HG03066 (cell line): ENCODE measurements around the gene AHCYL1.
"Not testable (repeated sequence)": the region's sequence is repeated elsewhere in the genome, so short reads cannot be mapped to it uniquely, and the experiment has no call there.

Experiments used
- ATAC-seq: cut with Tn5 transposase; IDR thresholded peaks from one replicate; pipeline ENCODE4 v1.9.1; 2021; ENCODE audit warnings: low read depth; ENCODE audit not compliant: unreplicated experiment

The AHCYL1 gene

DNA sequence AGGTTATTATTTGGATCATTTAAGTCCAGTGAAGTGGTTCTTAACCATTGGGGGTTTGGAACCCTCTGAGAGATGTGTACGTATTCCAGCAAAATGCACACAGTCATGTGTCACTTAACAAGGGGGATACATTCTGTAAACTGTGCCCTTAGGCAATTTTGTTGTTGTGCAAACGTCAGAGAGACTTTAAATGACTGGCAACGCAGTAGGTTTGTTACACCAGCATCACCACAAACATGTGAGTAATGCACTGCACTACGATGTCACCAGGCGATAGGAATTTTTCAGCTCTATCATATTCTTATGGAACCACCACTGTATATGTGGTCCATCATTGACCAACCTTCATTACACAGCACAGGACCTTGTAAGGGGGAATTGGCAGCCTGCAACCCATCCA is 11.9 kb downstream of the AHCYL1 start:
- ATAC-seq: no peak

DNA sequence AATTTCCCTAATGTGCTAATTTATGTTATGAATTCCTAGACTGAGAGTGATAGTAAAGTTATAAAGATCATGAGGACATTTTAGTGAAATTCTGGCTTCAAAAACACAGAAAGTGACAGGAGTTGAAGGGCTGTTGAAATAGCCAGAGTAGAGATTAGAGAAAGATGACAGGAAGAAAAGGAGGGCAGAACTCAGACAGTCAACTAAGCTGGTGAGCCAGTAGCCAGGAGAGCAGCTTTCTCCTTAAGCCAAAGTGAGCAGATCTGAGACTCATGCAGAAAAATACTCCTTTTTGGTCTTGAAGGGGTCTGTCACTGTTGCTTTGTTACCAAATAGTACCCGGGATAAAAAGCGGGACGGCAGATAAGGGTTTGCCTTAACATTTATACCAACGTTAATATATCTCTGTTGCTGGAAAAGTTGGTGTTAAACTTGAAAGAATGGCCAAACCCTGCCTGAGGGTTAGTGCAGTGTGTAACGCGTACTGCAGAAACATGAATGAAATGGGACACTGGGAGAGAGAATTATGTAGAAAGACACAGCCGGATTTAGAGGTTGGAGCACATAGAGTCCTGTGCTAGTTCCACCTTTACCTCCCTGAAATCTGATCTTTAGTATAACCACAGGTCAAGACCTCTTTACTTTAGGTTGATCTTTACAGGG is 12.8 kb downstream of the AHCYL1 start:
- no peak for ATAC-seq

DNA sequence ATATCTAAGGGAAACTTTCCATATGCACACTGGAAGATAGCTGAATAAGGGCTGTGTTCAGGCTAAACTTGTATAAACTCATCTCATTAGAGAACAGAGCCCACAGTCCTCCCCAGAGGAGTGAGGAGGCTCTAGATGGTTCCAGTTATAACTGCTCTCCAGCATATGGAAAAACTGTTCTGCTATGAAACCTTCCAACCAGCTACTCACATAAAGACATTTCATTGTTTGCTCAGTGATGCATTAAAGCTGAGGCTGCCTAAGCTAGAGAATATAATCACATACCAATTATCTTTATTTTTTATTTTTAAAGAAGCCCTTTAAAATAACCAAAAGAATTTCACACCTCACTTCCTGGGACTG is 13.3 kb downstream of the AHCYL1 start:
- no peak for ATAC-seq

DNA sequence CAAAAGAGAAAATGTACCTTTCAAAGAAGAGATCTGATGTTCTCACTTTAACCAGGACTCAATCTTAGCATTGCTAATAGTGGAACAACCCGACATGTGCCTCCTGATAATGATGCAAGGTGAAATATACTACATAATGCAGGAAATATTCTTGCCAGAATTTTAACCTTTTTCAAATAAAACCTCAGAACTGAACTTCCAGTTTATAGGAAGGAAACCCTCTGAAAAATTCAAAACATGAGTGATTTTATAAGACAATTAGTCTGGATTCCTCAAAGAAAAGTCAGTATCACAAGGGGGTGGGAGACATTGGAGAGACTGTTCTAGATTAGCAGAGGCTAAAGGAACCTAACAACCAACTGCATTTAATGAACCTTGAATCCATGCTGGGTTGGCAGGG is 18.1 kb downstream of the AHCYL1 start:
- no peak for ATAC-seq

DNA sequence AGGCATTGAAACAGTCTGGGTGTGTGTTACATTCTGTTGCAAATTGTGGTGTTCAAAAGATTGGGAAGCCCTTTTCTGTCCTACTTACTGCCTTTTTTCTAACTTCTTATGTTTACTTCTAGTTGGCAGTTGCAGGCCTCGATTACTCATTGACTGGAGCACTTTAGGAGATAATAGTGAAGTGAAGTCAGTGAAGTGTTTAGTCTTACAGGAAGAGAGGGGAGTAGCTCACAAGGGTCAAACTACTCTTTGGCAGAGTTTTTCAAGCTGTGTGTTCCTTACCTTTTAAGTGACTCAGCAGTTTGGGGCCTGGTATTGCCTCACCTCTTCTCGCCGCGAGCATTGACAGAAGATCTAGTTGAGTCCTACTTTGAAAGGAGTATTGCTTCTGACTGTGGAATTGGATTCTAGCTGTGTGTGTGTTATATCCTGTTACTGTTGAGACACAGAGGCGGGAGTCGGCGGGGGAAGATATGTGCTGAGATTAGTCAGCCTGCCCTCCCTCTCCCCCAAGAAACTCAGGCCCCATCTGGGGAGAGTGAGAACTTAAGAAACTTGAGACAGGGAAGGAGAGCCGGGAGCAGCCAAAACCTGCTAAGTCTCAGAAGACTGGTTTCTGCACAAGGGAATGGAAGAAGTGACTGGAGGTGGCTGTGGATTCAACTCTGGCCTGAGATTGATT is 19.3 kb downstream of the AHCYL1 start:
- ATAC-seq: no peak

DNA sequence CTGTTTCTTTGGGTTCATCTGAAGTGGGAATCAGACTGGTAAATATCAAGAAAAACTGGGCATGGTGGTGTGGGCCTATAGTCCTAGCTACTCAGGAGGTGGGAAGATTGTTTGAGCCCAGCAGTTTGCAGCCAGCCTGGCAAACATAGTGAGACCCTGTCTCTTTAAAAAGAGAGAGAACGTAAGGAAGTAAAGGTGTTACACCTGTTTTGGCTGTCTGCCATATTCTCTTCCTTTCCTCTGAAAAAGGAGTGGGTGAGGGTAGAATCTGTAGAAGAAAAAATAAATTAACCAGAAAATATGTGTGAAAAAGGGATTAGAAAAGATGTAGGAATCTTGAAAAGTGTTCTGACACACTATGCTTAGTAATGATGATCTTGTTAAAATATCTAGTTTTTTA is 20.0 kb downstream of the AHCYL1 start:
- ATAC-seq: no peak

DNA sequence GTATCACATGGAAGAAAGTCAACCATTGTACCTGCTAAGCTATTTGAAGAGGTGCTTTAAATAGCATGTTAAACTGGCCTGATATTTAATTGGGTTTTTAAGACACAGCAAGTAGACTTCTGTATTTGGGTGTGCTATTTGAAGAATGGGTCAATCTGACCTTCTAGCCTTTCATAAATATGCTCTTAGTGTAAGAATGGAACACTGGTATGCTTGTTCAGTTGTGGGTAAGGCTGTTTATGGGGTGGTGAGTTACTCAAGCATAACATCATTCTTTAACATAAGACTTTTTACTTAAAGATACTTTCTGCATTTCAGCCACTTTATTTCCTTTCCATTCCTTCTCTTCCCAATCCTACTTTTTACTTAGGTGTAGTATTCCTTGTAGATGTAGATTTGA is 21.4 kb downstream of the AHCYL1 start:
- ATAC-seq: no peak

DNA sequence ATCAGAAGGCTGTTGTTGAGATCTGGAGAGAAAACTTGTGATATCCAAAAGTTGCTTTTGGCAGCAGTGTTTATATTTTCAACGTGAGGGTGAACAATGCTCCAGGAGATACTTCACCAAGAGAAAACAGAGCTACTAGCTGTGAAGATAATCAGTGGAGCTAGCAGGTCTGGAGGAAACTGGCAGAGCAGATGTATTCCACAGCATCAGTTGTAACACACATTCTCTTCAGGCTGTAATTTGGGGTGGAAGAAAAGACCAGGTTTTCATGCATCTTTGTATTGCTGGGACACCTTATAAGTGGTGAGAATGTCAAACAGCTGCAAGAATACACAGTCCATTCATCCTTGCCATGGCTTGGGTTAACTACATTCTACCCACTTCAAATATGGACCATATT is 22.0 kb downstream of the AHCYL1 start:
- no peak for ATAC-seq

DNA sequence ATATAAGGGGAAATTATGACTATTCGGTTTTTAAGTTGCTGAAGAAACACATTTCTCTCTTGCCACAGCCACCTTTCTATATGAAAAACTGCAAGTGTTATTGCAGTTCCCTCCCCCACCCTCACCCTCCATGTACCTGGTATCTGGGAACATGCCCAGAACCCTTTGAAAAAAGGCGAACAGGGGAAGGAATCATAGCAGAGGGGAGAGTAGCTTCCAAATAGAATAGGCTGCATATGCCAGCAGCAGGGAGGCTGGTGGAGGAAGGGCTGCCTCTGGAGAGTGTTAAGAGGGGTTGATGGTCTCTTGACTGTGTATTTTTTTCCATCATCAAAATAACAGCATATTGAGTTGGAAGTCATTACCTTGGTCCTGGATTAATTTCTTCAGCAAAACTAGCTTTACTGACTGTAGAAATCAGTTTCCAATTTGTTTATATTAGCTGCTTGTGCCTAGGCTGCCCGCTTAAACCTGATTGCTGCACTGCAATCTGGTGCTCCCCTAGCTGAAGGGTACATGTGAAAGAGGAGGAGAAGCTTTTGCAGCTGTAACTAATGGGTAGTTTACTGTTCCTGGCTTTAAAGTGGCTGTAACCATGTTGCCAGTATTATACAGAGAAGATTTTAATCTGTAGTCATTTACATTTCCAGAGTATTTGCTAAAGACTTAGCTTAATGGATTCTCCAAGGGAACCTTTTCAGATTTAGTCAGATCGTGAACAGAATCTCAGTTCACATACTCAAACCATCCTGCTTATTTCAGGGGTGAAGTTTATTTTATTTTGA is 22.7 kb downstream of the AHCYL1 start:
- no peak for ATAC-seq

DNA sequence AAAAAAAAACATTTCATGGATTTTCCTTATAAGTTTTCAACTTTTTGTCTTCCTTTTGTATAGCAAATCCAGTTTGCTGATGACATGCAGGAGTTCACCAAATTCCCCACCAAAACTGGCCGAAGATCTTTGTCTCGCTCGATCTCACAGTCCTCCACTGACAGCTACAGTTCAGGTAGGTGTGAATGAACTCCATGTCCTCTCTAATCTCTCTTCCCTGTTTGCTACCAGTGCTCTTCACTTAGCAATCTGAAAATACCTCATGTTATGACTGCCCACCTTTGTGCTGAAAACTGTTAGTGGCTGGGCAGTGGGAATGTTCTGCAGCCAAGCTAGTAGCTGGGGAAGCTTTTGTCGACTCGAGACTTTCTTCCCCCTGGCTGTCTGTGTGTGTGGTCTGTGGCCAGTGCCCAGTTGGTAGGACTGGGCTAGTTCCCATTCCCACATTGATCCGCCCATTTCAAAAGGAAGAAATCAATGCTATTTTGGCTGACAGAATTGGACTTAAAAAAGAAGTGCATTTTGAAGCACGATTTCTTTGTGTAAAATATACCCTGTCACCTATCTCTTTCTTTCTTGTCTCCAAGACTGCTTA is 24.5 kb downstream of the AHCYL1 start:
- ATAC-seq: no peak

DNA sequence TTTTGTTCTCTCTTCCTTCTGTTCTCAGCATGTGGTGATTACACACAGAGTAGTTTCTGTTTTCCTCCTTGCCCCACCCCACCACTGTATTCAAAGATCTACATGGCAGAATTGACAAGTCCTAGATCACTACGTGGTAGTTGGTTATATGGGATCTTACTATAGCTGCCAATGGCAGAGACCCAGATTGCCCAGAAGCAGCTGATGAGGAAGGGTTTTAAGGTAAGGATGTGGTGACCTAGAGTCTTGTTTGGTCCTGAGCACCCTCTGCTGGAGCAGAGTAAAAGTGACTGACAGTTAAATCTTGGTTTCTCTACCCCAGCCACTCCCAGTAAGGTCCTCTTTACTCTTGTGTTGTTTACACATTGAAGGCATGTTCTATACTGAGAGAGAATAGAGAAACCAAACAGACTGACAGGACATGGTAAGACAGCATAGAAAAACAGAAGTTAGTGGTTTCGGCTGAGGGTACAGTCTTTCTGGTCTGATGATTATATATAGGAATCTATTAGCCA is 27.0 kb downstream of the AHCYL1 start:
- ATAC-seq: peak; percentile 97

DNA sequence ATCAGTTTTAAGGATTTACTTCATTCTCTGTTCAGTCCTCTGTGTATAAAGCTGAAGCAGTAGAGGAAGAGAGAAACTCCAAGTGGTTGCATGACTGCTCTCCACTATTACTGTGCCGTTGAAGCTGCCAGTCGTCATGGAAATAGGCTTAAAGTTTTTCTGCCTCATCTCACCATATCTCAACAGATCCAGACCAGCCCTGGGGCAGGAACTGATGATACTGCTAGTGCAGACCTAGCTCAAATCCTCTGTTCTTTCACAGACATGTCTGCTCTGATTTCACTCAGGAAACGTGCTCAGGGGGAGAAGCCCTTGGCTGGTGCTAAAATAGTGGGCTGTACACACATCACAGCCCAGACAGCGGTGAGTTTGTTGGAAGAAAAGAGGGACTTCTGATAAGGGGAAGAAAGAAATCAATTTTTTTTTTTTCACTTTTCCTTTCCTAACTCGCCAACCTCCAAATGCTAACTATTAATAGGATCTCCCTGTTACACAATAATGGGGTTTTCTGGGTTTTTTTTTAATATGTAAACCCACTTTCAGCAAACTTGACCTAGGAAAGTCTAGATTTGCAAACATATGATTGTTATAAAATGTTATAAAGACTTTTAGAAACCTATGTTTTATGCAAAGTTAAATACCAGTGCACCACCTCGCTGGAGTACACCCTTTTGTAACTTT is 27.7 kb downstream of the AHCYL1 start:
- ATAC-seq: peak; percentile 56

DNA sequence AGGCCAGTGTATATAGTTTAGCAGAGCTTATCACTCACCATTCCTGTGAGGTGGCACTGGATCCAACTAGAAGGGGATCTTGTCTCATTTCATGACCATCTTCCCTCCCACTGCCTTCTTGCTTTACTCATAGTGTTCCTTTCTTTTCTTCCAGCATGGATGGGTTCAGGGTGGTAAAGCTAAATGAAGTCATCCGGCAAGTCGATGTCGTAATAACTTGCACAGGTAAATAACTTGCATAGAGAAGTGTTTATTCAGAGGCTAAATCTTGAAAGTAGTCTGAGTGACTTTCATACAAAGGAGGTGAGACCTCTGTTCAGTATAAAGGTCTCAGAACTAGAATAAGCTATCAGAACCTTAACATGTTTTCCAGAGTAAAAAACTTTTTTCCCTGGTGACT is 33.2 kb downstream of the AHCYL1 start:
- no peak for ATAC-seq

DNA sequence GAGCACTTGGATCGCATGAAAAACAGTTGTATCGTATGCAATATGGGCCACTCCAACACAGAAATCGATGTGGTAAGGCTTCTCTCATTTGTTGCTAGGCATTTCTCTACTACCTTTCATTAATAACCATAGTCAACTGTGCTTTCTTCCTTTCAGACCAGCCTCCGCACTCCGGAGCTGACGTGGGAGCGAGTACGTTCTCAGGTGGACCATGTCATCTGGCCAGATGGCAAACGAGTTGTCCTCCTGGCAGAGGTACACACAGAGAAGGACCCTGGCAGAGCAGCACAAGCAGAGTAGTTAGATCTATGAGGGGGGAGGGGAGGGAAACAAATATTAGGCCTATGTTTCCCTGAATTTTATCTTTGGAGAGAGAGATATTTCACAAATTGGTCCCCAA is 33.8 kb downstream of the AHCYL1 start:
- no peak for ATAC-seq

DNA sequence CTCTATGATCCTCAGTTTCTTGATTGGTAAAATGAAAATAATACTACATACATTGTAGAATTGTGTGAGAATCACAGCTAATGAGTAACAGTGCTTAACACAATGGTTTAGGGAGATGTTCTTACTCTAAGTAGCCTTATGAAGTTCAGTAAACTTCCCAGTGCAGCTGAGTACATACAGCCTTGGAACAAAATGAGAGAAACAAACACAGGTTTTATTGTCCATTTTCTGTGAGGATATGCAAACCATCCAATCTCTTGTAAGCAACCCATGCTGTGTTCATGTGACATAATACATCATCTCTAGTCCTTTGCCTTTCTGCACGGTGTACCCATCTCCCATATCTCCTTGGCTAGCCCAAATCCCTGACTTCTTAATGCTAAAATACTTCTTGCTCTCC is 35.2 kb downstream of the AHCYL1 start:
- ATAC-seq: no peak

DNA sequence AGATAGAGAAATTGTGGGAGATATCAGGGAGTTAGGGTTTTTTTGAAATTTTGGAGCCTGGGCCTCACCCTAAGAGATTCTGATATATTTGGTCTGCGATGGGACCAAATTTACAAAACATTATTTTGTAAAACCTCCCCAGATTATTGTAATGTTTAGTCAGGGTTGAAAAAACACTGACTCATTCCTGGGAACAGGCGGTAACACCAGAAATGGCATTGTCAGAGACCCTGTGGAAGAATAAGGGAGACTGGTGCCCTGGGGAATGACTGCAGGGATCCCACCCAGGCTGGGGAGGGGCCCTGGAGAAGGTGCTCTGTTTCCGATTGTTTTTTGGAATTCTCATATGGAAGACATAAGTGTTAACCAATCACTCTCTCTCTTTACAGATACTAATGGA is 36.7 kb downstream of the AHCYL1 start:
- ATAC-seq: no peak

DNA sequence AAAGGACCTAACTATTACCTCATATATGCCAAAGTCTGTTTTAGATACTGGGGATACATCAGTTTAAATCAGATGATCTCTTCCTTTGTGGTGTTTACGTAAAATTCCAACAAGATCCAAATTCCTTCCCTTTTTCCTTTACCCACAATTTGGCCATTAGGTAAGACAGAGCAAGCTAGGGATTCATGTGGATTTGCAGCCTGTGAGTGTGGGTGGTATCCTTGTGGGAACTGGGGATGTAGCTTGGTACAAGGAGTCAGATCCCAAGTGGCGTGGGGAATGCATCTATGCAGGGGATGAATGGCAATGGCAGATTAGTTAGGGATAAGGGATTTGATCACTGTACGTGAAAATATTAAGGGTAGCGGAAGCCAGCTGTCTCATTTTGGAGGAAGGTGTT is 40.0 kb downstream of the AHCYL1 start:
- no peak for ATAC-seq

DNA sequence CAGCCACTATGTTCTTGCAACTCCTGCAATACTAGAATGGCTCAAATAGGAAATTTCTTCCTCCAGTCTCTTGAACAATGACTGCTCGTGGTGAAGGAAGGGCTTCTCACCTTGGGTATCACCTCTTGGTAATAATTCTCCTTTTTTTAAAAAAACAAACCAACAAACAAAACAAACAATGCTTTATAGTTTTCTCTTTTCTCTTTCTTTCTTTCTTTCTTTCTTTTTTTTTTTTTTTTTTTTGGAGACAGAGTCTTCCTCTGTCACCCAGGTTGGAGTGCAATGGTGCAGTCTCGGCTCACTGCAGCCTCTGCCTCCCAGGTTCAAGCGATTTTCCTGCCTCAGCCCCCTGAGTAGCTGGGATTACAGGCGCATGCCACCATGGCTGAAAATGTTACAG is 46.1 kb downstream of the AHCYL1 start:
- not testable (repeated sequence) for ATAC-seq

DNA sequence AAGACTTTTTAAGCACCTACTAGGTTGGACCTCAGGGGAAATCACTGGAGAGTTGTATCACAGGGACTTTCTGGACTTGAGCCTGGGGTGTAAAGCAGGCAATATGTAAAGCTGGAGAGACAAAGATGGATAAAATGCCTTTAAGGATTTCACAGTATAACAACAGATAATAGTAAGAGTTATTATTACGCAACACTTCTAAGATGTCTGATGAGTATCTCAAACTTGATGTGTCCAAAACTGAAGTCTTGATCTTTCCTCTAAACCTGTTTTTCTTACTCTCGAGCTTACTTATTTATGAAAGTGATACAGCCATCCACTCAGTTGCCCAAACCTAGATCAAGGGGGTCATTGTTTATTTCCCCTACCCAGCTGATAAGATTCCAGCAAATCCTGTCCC is 47.8 kb downstream of the AHCYL1 start:
- no peak for ATAC-seq

DNA sequence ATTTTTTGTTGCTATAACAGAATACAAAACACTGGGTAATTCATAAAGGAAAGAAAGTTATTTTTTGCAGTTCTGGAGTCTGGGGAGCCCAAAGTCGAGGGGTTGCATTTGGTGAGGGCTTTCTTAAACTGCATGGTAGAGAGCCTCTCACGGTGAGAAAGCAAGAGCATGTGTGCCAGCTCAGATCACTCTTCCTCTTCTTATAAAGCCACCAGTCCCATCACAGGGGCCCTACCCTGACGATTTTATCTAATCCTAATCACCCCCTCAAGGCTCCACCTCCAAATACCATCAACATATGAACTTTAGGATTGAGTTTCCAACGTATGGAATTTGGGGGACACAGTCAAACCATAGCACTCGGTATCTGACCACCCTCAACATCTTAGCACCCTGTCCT is 48.9 kb downstream of the AHCYL1 start:
- no peak for ATAC-seq

DNA sequence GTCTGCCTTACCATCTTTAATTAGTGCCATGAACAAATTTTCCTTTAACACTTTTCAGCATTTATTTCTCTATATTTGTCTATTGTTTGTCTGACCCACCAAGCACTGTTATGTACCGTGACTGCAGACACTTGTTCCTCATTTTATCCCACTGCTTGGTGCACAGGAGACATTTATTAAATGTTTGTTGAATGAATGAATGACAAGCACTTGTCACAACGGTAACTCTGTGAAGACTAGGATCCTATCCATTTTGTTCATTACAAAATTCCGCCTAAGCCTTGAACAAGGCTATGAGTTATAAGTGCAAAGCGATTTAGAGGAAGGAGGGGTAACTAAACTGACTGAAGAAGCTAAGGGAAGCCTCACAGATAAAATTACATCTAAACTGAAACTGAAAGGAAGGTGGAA is 49.5 kb downstream of the AHCYL1 start:
- ATAC-seq: no peak
